ENCODE results near the gene VSIG1.
A peak's percentile ranks its signal among the peaks of the same experiment; 100 is the strongest.

The VSIG1 gene

GRCh38 chrX:108044554-108045256 lies at the start of gene VSIG1:
VSIG1 (plus strand) TSS chrX:108045065; CDS start chrX:108045131, 66 bp downstream.
- DNase-seq, result no peak

GRCh38 chrX:107996124-107996523 lies 48.7 kb upstream of the VSIG1 start:
- no peak for DNase-seq

GRCh38 chrX:108000751-108001150 lies 44.1 kb upstream of the VSIG1 start:
- no peak for DNase-seq

- peak; percentile 3 for DNase-seq
Measured at GRCh38 chrX:108001218-108001814, 43.5 kb upstream of the VSIG1 start.

- DNase-seq, result peak; percentile 21
Measured at GRCh38 chrX:108018656-108019381, 26.0 kb upstream of the VSIG1 start.

- DNase-seq, result no peak
Measured at GRCh38 chrX:108019382-108019875, 25.4 kb upstream of the VSIG1 start.

GRCh38 chrX:108020631-108021030 lies 24.2 kb upstream of the VSIG1 start:
- peak; percentile 4 for DNase-seq

GRCh38 chrX:108022491-108023089 lies 22.3 kb upstream of the VSIG1 start:
- DNase-seq, result peak; percentile 21

GRCh38 chrX:108025376-108025775 lies 19.5 kb upstream of the VSIG1 start:
- DNase-seq, result no peak

GRCh38 chrX:108025954-108026600 lies 18.8 kb upstream of the VSIG1 start:
- no peak for DNase-seq

- DNase-seq, result no peak
Measured at GRCh38 chrX:108028854-108029253, 16.0 kb upstream of the VSIG1 start.

- no peak for DNase-seq
Measured at GRCh38 chrX:108029928-108030711, 14.7 kb upstream of the VSIG1 start.

GRCh38 chrX:108032944-108033343 lies 11.9 kb upstream of the VSIG1 start:
- no peak for DNase-seq

GRCh38 chrX:108033890-108034289 lies 11.0 kb upstream of the VSIG1 start:
- DNase-seq, result no peak

- DNase-seq, result no peak
Measured at GRCh38 chrX:108034725-108035124, 10.1 kb upstream of the VSIG1 start.

- no peak for DNase-seq
Measured at GRCh38 chrX:108036298-108036973, 8.4 kb upstream of the VSIG1 start.

- no peak for DNase-seq
Measured at GRCh38 chrX:108049649-108050048, 4.8 kb downstream of the VSIG1 start.

GRCh38 chrX:108053218-108053617 lies 8.4 kb downstream of the VSIG1 start:
- no peak for DNase-seq

GRCh38 chrX:108055546-108055945 lies 10.7 kb downstream of the VSIG1 start:
- no peak for DNase-seq

- no peak for DNase-seq
Measured at GRCh38 chrX:108059801-108060200, 14.9 kb downstream of the VSIG1 start.

- no peak for DNase-seq
Measured at GRCh38 chrX:108064001-108064400, 19.1 kb downstream of the VSIG1 start.

Data from activated naive CD4-positive, alpha-beta T cell treated with Interleukin-2 at 50 U/mL for 16 hours (primary cell).